Neural progenitor cell (in vitro differentiated cells): ENCODE results near the gene C16orf54.

ENCODE experiments used
- EZH2 ChIP-seq: fragments of 200-600 bp; sonication (generic); IDR thresholded peaks from 2 replicates; pipeline ENCODE4 v1.6.1; 2017; ENCODE audit warnings: antibody characterized with exemption, mild to moderate bottlenecking, moderate library complexity
- TF ChIP-seq, protein P1 (sequence below): fragments of 200-600 bp; sonication (generic); IDR thresholded peaks from 2 replicates; pipeline ENCODE4 v1.5.1; 2017; ENCODE audit warnings: antibody characterized with exemption, mild to moderate bottlenecking

DNA sequence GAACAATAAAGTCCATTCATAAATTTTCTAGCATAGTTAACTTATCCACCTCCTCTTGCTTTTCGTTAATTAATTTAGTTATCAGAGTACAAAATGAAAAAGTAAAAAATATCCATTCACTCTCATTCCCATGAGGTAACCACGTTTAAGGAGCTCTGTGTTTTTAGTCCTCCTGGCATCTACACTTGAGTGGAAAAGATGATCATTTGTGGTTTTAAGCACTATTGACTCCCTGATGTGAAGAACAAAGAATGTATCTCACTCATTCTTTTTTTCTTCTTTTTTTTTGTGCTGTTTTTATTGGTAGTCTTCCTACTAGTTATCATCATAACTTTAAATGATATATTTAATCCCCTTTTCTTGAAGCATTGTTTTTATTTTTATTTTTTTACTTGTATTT, 40.8 kb downstream of the C16orf54 start:
- TF ChIP-seq, protein P1, sequence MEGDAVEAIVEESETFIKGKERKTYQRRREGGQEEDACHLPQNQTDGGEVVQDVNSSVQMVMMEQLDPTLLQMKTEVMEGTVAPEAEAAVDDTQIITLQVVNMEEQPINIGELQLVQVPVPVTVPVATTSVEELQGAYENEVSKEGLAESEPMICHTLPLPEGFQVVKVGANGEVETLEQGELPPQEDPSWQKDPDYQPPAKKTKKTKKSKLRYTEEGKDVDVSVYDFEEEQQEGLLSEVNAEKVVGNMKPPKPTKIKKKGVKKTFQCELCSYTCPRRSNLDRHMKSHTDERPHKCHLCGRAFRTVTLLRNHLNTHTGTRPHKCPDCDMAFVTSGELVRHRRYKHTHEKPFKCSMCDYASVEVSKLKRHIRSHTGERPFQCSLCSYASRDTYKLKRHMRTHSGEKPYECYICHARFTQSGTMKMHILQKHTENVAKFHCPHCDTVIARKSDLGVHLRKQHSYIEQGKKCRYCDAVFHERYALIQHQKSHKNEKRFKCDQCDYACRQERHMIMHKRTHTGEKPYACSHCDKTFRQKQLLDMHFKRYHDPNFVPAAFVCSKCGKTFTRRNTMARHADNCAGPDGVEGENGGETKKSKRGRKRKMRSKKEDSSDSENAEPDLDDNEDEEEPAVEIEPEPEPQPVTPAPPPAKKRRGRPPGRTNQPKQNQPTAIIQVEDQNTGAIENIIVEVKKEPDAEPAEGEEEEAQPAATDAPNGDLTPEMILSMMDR: no peak
- TF ChIP-seq EZH2: no peak
